HS-5 (cell line): ENCODE data around the gene CTAGE4.
"Not testable (repeated sequence)": the region's sequence is repeated elsewhere in the genome, so short reads cannot be mapped to it uniquely, and the experiment has no call there.

Experiments used
- DNase-seq: peaks from one replicate; pipeline ENCODE4 v3.0.0-alpha.2; 2012; ENCODE audit warnings: low read depth

CTAGE4 gene

GRCh38 chr7:144205306-144205705 is 22.0 kb downstream of the CTAGE4 start:
- not testable (repeated sequence) for DNase-seq

GRCh38 chr7:144217200-144217599 is 33.9 kb downstream of the CTAGE4 start:
- DNase-seq, result not testable (repeated sequence)

GRCh38 chr7:144218581-144218980 is 35.3 kb downstream of the CTAGE4 start:
- not testable (repeated sequence) for DNase-seq

- DNase-seq, result not testable (repeated sequence)
These were observed 35.9 kb downstream of the CTAGE4 start for GRCh38 chr7:144219149-144219548.

GRCh38 chr7:144220531-144220930 is 37.3 kb downstream of the CTAGE4 start:
- not testable (repeated sequence) for DNase-seq

GRCh38 chr7:144223675-144224074 is 40.4 kb downstream of the CTAGE4 start:
- DNase-seq, result not testable (repeated sequence)

GRCh38 chr7:144226866-144227265 is 43.6 kb downstream of the CTAGE4 start:
- not testable (repeated sequence) for DNase-seq

- not testable (repeated sequence) for DNase-seq
These were observed 45.5 kb downstream of the CTAGE4 start for GRCh38 chr7:144228810-144229209.

- not testable (repeated sequence) for DNase-seq
These were observed 47.8 kb downstream of the CTAGE4 start for GRCh38 chr7:144231027-144231426.

GRCh38 chr7:144233039-144233438 is 49.8 kb downstream of the CTAGE4 start:
- DNase-seq, result not testable (repeated sequence)
